Mesendoderm (in vitro differentiated cells): Measurements from ENCODE around the gene PROP1.
"Not testable (repeated sequence)": the region's sequence is repeated elsewhere in the genome, so short reads cannot be mapped to it uniquely, and the experiment has no call there.

Experiments used
- DNase-seq: peaks from one replicate; pipeline ENCODE4 v3.0.0; 2013
- H2AK5ac ChIP-seq: 2 replicates; pipeline ENCODE4 v1.6.1; 2013; ENCODE audit warnings: low read length, inconsistent platforms
- H2BK120ac ChIP-seq: 2 replicates; pipeline ENCODE4 v1.6.1; 2013; ENCODE audit warnings: low read depth, mild to moderate bottlenecking, low read length, moderate library complexity, mixed read lengths
- H2BK15ac ChIP-seq: replicated peaks from 2 replicates; pipeline ENCODE4 v1.6.1; 2013; ENCODE audit warnings: low read depth, mild to moderate bottlenecking, moderate library complexity
- H2BK5ac ChIP-seq: 2 replicates; pipeline ENCODE4 v1.6.1; 2013; ENCODE audit warnings: low read length, inconsistent platforms
- H3K18ac ChIP-seq: 2 replicates; pipeline ENCODE4 v1.6.1; 2013; ENCODE audit warnings: mild to moderate bottlenecking, low read length, mixed read lengths
- H3K23ac ChIP-seq: one replicate; pipeline ENCODE4 v1.6.1; 2013; ENCODE audit warnings: low read length
- H3K27ac ChIP-seq: 2 replicates; pipeline ENCODE4 v1.5.1; 2013; ENCODE audit warnings: low read depth, mild to moderate bottlenecking, inconsistent platforms, low read length, moderate library complexity
- H3K27me3 ChIP-seq: 2 replicates; pipeline ENCODE4 v1.6.1; 2013; ENCODE audit warnings: low read length, control low read depth, mild to moderate bottlenecking, inconsistent platforms; ENCODE audit not compliant: insufficient read depth, poor library complexity
- H3K36me3 ChIP-seq: 2 replicates; pipeline ENCODE4 v1.6.1; 2013; ENCODE audit warnings: low read length, inconsistent platforms; ENCODE audit not compliant: control insufficient read depth, insufficient read depth
- H3K4ac ChIP-seq: one replicate; pipeline ENCODE4 v1.6.1; 2013; ENCODE audit warnings: low read depth, mild to moderate bottlenecking, low read length, moderate library complexity
- H3K4me1 ChIP-seq: 2 replicates; pipeline ENCODE4 v1.6.1; 2013; ENCODE audit warnings: low read depth, low read length, inconsistent platforms; ENCODE audit not compliant: control insufficient read depth
- H3K4me2 ChIP-seq: 2 replicates; pipeline ENCODE4 v1.6.1; 2013; ENCODE audit warnings: low read length
- H3K4me3 ChIP-seq: 2 replicates; pipeline ENCODE4 v1.5.1; 2013; ENCODE audit warnings: mild to moderate bottlenecking, low read length
- H3K56ac ChIP-seq: one replicate; pipeline ENCODE4 v1.6.1; 2013; ENCODE audit warnings: low read length
- H3K79me1 ChIP-seq: 2 replicates; pipeline ENCODE4 v1.6.1; 2013; ENCODE audit warnings: low read length, inconsistent platforms
- H3K79me2 ChIP-seq: 2 replicates; pipeline ENCODE4 v1.6.1; 2013; ENCODE audit warnings: mild to moderate bottlenecking, low read length; ENCODE audit not compliant: control insufficient read depth, insufficient read depth
- H3K9ac ChIP-seq: 2 replicates; pipeline ENCODE4 v1.6.1; 2013; ENCODE audit warnings: low read length, inconsistent platforms
- H4K5ac ChIP-seq: one replicate; pipeline ENCODE4 v1.6.1; 2013; ENCODE audit warnings: low read length
- H4K8ac ChIP-seq: one replicate; pipeline ENCODE4 v1.6.1; 2013; ENCODE audit warnings: low read depth, mild to moderate bottlenecking, control low read depth, low read length, moderate library complexity
- WGBS: extraction: QIAGEN DNeasy Blood & Tissue Kit; methylation state at CpG from one replicate; pipeline ENCODE4 v1.1.7; 2013; ENCODE audit warnings: low lambda C conversion rate, missing lambda C conversion rate; ENCODE audit not compliant: insufficient coverage; ENCODE audit errors: extremely low coverage; 5-methylcytosine and 5-hydroxymethylcytosine counted together

Gene PROP1

GRCh38 chr5:177942896-177943295 is 53.1 kb downstream of the PROP1 start:
- not testable (repeated sequence) for H4K5ac ChIP-seq, H4K8ac ChIP-seq, H3K4me3 ChIP-seq, H2AK5ac ChIP-seq, H3K4me1 ChIP-seq, H3K79me1 ChIP-seq, H3K9ac ChIP-seq, H3K79me2 ChIP-seq, H2BK5ac ChIP-seq, H3K18ac ChIP-seq, H3K4ac ChIP-seq, H2BK120ac ChIP-seq, H3K23ac ChIP-seq, H3K56ac ChIP-seq, H2BK15ac ChIP-seq, H3K36me3 ChIP-seq, H3K27ac ChIP-seq, DNase-seq, H3K27me3 ChIP-seq, H3K4me2 ChIP-seq
- WGBS = no CpG with 5 or more reads among the region's 3 CpGs
